Measurements from ENCODE around the gene PCDHGB4. TPM values are rescaled to one million over a fixed set of nuclear protein-coding genes. Genes with fewer than 3 reads are reported as not detected.

The PCDHGB4 gene
- total and polyA plus RNA-seq, 2 of the 13 experiments (the other 11 are each of a cell fraction or from before 2014, with no cell fraction given): 1.7 to 3.3 TPM

DNA sequence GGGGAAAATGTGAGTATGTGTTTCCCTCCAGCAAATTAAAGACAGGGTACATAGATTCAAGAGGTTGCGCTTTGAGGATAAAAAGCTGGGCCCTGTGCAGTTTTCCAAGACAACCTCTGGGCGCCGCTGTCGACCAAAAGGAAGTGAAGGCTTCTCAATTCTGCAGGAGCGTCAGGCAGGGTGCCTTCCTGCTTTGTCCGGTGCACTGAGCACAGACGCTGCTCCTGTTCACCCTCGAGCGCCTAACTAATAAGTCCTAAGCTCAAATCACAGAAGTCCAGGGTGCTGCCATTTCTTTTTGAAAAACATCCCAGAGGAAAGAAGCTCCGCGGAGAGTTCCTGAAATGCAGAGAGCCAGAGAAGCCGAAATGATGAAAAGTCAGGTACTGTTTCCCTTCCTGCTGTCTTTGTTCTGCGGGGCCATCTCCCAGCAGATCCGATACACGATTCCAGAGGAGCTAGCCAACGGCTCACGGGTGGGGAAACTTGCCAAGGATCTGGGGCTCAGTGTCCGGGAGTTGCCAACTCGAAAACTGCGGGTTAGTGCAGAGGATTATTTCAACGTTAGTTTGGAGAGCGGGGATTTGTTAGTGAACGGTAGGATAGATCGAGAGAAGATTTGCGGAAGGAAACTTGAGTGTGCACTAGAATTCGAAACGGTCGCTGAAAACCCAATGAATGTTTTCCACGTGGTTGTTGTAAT, 37.4 kb upstream of the PCDHGB4 start, which contains the start of gene PCDHGB1 (continued):
- TF ChIP-seq, protein P1, sequence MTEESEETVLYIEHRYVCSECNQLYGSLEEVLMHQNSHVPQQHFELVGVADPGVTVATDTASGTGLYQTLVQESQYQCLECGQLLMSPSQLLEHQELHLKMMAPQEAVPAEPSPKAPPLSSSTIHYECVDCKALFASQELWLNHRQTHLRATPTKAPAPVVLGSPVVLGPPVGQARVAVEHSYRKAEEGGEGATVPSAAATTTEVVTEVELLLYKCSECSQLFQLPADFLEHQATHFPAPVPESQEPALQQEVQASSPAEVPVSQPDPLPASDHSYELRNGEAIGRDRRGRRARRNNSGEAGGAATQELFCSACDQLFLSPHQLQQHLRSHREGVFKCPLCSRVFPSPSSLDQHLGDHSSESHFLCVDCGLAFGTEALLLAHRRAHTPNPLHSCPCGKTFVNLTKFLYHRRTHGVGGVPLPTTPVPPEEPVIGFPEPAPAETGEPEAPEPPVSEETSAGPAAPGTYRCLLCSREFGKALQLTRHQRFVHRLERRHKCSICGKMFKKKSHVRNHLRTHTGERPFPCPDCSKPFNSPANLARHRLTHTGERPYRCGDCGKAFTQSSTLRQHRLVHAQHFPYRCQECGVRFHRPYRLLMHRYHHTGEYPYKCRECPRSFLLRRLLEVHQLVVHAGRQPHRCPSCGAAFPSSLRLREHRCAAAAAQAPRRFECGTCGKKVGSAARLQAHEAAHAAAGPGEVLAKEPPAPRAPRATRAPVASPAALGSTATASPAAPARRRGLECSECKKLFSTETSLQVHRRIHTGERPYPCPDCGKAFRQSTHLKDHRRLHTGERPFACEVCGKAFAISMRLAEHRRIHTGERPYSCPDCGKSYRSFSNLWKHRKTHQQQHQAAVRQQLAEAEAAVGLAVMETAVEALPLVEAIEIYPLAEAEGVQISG (CRISPR knock-in tag; IDR thresholded peaks at IDR 0.05): peak; percentile 59
- TF ChIP-seq ZNF761 (CRISPR knock-in tag; conservative IDR thresholded peaks at IDR 0.05) (no peak), XRCC5 (optimal IDR thresholded peaks at IDR 0.05; ENCODE audit: low read length) (peak; percentile 67), ELF1 (CRISPR knock-in tag; IDR thresholded peaks at IDR 0.05) (peak; percentile 48; the same call in 1 of the 2 replicates), ISL2 (CRISPR knock-in tag; IDR thresholded peaks at IDR 0.05) (no peak), HOXA5 (CRISPR knock-in tag; IDR thresholded peaks at IDR 0.05) (0 out of 2 replicates have a peak, but pooled peaks have one; percentile 38), KMT2B (CRISPR knock-in tag; IDR thresholded peaks at IDR 0.05) (peak; percentile 67; the same call in 1 of the 2 replicates)

GRCh38 chr5:141351591-141351990, 35.9 kb upstream of the PCDHGB4 start:
- ATAC-seq (no peak), DNase-seq (ENCODE audit: low spot score) (no peak), FAIRE-seq (no peak)
- TF ChIP-seq CSRNP2 (CRISPR knock-in tag; conservative IDR thresholded peaks at IDR 0.05; ENCODE audit: low read depth) (no peak), PHB2 (IDR thresholded peaks at IDR 0.05; ENCODE audit: partially characterized antibody) (no peak), ZNF883 (CRISPR knock-in tag; IDR thresholded peaks at IDR 0.05; ENCODE audit: not compliant biosample characterization) (no peak), MBNL3 (CRISPR knock-in tag; conservative IDR thresholded peaks at IDR 0.05) (no peak), NBN (conservative IDR thresholded peaks at IDR 0.05) (no peak), ZSCAN12 (CRISPR knock-in tag; IDR thresholded peaks at IDR 0.05) (no peak), ZNF589 (CRISPR knock-in tag; conservative IDR thresholded peaks at IDR 0.05) (no peak), ZNF550 (CRISPR knock-in tag; IDR thresholded peaks at IDR 0.05; ENCODE audit: borderline replicate concordance) (no peak)
- no peaks in the 10 kb centered on the region for H4K20me1 ChIP-seq (ENCODE audit: insufficient read depth, low read length)
- H3K9me3 ChIP-seq (ENCODE audit: low read length): peaks cover 15% of the 10 kb centered on the region
- in situ Hi-C loops (cut with HindIII; ENCODE audit: extremely low pct_ligation_motif_present, low pct_unique_long_range_greater_than_20kb) (loop anchor here (10.0 kb wide), 1 partner anchor 173 kb away; no protein-coding TSS in a partner anchor), intact Hi-C loops (cut with micrococcal nuclease; ENCODE audit: unreplicated experiment) (loop anchor here (10.0 kb wide), 1 partner anchor 173 kb away; no protein-coding TSS in a partner anchor)
- 86% methylated on average over 10 of the region's 36 CpGs for WGBS (ENCODE audit: low lambda C conversion rate)
- no peak overlapping the region for H3K4me3 ChIP-seq (replicated peaks in 1 of 3; ENCODE audit: insufficient read depth in 1 of 3, low read depth in 2 of 3, low read length in 3 of 3)
- no peaks in the 10 kb centered on the region; the same call in 1 of the 2 replicates for H3K4me1 ChIP-seq (ENCODE audit: insufficient read depth, low read length)
- H3K36me3 ChIP-seq (replicated peaks in 1 of 2; ENCODE audit: control insufficient read depth in 1 of 2, insufficient read depth in 2 of 2, low read length in 2 of 2): no peaks in the 10 kb centered on the region
- no peak overlapping the region for H3K4me2 ChIP-seq (ENCODE audit: low read depth, low read length)
- no peak overlapping the region for H3K27ac ChIP-seq (ENCODE audit: extremely low read length, insufficient read depth, low read length)
- no TSS peak for BruUV-seq (replicated peaks)
- H3K9ac ChIP-seq (ENCODE audit: insufficient read depth, low read depth, low read length): no peak overlapping the region
- H3K79me2 ChIP-seq (ENCODE audit: insufficient read depth, low read length): no peaks in the 10 kb centered on the region
- CTCF ChIA-PET (ENCODE audit: low intra/inter-chr PET ratio, low total read pairs): no interaction called here
- H3K27me3 ChIP-seq (ENCODE audit: control insufficient read depth in 1 of 2, insufficient read depth in 2 of 2, low read length in 2 of 2): no peaks in the 10 kb centered on the region; a peak in 1 of 5 replicates
- POLR2A ChIA-PET: no interaction called here
- no peak overlapping the region for H2AFZ ChIP-seq (ENCODE audit: low read length)

Data from HepG2 (cell line).